GM19043 (cell line): ENCODE results near the gene C1orf226.
A peak's percentile ranks its signal among the peaks of the same experiment; 100 is the strongest.
"Not testable (repeated sequence)": the region's sequence is repeated elsewhere in the genome, so short reads cannot be mapped to it uniquely, and the experiment has no call there.

Experiments
- ATAC-seq: cut with Tn5 transposase; IDR thresholded peaks from one replicate; pipeline ENCODE4 v1.9.1; 2021; ENCODE audit warnings: low read depth; ENCODE audit not compliant: unreplicated experiment

Gene C1orf226

DNA sequence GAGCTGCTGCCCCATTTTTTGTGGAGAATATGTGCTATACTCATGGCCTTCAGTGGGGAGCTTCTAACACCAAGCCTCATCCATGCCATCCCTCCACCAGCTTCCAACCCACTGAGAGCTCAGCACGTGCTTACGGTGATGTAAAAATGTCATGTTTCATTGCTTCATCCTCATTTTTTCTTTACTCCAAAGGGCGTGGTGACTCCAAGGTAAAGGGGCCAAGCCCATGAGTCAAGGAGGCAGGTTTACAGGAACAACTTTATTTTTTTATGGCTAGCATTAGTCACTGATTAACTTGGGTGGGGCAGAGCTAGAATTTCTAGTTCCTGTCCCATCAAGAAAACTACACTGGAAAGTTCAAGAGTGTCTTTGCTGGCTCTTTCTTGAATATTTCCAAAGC, at the start of gene C1orf226:
Gene C1orf226 (plus strand): TSS at position 346 of the 400 bp plus-strand sequence. CDS start 174 bp downstream, outside the sequence.
- ATAC-seq = no peak

DNA sequence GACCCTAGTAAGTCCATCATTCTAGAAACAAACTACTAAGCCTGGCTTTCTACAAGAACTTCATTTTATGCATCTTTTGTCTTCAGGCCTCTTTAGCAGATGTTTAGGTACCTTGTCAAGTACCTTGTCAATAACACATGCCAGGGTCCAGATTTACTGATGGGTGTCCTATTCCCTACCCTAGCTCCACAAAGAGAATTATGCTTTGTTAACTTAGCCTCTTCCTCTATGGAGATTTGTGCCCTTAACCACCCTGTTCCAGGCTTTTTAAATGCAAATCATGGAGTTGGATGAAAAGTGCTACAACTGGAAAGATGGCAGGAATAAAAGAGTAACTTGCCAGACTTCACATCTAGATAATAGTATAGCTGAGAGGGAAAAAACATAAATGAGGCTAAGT, 47.5 kb upstream of the C1orf226 start:
- no peak for ATAC-seq

GRCh38 chr1:162335126-162335525, 46.4 kb upstream of the C1orf226 start:
- ATAC-seq = no peak

DNA sequence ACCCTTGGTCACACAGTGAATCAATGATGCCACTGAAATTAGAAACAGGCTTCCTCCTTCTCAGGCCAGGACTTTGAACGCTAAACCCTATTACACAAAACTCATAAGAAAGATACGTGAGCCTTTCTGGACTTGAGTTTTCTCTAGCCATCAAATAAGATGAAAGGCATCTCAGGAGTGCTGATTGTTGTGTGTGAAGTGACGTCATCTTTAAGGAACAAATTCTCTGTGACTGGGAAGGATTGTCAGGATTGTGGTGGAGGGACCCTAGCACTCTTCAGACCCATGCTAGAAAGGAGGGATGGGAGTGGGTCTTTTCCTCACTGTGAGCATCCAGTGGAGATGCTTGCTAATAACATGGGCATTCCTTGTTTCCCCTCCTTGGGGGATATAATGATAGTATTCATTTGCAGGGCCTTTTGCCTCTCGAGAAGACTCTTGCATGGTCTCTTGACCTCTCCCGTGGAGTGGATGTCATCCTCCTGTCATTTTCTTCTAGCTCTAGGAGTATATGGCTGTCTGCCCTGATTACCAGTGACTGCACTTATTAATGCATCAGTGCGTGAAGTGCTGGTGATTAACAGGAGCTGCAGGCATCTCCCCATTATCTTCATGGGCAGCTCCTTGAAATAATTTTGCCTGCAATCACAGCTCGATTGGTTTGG, 44.8 kb upstream of the C1orf226 start:
- no peak for ATAC-seq

GRCh38 chr1:162342452-162342983, 39.0 kb upstream of the C1orf226 start:
- ATAC-seq = no peak

GRCh38 chr1:162343470-162343869, 38.1 kb upstream of the C1orf226 start:
- no peak for ATAC-seq

GRCh38 chr1:162347281-162347680, 34.2 kb upstream of the C1orf226 start:
- no peak for ATAC-seq

DNA sequence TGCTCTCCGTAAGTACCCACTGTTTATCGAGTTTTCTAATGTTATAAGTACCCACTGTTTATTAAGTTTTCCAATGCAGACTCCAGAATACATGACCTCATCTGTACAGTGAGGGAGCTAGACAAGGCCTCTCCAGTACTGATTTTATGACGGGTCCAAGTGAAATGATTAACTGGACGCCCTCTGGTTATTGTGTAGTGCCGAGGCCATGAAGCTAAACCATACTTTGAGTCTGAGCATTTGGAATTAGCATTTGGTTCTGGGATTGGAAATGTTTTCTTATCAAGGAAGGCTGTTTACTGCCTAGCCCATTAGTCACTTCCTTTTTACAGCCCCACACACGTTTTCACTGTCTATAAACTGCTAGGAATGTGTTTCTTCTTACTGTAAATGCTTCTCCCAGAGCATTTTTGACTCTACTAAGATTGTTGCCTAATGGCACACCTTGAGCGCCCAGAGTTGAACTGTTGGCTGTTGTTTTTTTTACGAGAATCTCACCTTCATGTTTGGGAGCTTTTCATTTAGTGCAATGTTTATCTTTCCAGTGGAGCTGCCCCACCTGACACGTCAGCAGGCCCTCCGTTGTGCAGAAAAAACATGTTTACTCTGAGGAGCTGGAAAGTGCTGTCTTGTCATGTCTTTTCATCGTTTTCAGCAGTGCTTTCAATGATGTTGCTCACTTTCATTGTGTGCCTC, 31.7 kb upstream of the C1orf226 start:
- no peak for ATAC-seq

- no peak for ATAC-seq
Measured at GRCh38 chr1:162351246-162351842, 30.2 kb upstream of the C1orf226 start.

- not testable (repeated sequence) for ATAC-seq
Measured at GRCh38 chr1:162351874-162352273, 29.7 kb upstream of the C1orf226 start.

GRCh38 chr1:162353078-162353477, 28.4 kb upstream of the C1orf226 start:
- no peak for ATAC-seq

- ATAC-seq = no peak
Measured at GRCh38 chr1:162353702-162354101, 27.8 kb upstream of the C1orf226 start.

GRCh38 chr1:162357681-162358266, 23.8 kb upstream of the C1orf226 start:
- ATAC-seq = no peak

DNA sequence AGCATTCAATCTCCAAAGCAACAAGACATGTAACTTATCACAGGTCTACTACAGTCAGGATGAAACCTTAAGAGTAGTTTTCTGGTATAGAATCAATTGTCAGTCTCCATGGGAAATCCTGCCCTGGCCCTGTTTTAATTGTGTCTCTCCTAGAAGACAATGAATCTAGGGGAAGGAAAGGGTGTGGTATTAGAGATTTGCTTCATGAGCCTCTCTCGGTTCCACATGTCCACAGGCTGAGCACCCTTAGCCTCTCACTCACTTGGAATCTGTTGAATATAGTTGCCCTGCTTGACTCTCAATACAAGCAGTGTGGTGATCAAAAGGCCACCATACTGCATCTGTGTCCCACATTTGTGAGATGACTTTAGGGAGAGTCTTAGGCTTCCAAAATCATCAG, 22.6 kb upstream of the C1orf226 start:
- ATAC-seq = no peak

DNA sequence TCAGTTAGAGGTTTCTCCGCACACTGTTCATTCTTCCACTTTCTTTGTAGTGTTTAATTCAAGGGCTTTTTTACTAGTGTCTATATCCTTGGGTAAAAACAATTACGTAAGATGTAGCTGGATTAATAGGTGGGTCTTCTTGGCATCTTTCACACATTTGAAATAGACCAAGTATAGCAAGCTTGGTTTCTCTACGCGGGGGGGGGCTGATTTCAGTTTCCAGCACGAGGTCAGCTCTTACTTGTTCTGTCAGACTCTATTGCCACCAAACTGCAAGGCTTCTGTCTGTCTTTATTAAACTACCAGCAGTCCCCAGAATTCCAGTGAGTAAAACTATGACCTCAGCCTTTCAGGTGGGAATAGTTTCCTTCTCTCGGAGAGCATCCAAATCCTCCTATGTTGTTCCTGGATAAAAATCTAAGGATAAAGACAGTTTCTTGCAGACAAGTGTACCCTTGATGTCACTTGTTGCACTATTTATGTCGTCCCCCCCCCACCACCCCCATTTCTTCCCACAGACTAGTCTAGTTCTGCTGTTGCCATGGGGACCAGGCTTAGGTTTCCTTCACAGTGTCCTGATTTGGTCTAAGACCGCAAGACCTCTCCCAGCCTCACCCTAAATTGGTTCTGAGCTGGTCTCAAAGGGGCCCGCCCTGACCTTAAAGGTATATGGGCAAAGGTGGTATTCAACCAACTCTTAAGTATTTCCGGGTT, 21.8 kb upstream of the C1orf226 start:
- no peak for ATAC-seq

- no peak for ATAC-seq
Measured at GRCh38 chr1:162360237-162360873, 21.2 kb upstream of the C1orf226 start.

DNA sequence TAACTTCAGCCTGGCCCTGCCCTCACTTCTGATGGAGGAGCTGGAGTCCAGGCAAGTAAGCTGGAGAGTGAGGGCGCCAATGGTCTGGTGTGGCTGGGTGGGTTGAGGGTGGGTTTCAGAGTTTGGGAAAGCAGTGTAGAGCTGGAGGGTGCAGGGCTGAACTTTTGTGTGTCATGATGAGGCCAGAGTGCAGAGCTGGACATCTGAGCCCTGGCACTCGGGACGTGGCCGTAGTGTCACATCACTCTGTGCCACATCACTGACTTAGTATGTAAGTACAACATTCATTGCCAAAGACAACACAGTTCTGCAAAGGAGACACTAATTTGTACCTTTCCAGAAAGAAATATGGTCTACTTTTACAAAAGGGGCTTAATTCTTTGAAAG, 20.7 kb upstream of the C1orf226 start:
- ATAC-seq = no peak

DNA sequence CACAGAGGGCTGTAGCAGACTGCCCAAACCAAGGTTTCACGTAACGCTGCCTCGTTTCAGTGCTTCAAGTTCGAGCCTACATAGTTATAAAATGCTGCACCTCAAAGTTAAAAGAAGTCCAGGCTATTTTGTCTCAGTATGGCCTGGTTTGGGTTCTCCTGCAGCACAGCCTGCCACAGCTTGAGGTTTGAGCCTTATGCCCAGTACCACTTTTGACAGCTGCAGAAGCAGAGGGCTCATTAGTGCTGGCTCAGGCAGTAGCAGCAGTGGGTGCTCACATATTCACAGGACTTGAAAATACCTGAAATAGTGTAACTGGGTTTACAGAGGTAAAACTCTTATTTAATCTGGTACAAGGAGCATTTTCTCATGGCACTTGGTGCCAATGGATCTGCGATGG, 20.2 kb upstream of the C1orf226 start:
- ATAC-seq = peak; percentile 46

DNA sequence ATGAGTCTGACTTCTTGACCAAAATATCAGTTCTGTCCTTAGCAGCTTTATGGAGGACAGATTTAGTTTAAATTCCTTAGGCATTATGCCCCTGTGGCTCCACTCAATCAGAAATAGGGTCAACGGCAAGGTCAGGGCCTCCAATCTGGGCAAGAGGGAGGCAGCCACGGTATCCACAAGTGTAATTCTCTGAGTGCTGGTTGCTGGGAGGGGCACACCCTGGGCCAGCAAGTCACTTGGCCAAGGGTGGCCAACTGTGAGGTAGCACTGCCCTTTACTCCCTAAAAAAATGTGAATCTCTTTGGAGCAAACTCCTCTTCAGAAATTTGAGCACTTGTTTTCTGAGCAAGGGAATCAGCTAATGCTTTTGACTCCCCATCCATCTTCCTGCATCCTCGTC, 17.7 kb upstream of the C1orf226 start:
- no peak for ATAC-seq

GRCh38 chr1:162364498-162364897, 17.0 kb upstream of the C1orf226 start:
- ATAC-seq = no peak
